ENCODE measurements around the gene MYO5A. TPM values are rescaled to one million over a fixed set of nuclear protein-coding genes. Genes with fewer than 3 reads are reported as not detected.

The MYO5A gene
- total and polyA plus RNA-seq, 9 donors: 3.8 to 26.5 (median 15.1) TPM

- Histone ChIP-seq H3K36me3 (no peaks in the 10 kb centered on the region), H3K4me3 (no peak overlapping the region), H3K27ac (no peak overlapping the region), H3K27me3 (no peaks in the 10 kb centered on the region), H3K4me1 (ENCODE audit: insufficient read depth) (no peaks in the 10 kb centered on the region), H3K9me3 (no peaks in the 10 kb centered on the region)
- WGBS, 3 donors: 78 to 84% (median 81%) methylated on average over 4 of the region's 4 CpGs
- no peak for DNase-seq
- TF ChIP-seq EP300 (IDR thresholded peaks at IDR 0.05): no peak
- no peak for TF ChIP-seq POLR2A (IDR thresholded peaks at IDR 0.05)
- no peak for TF ChIP-seq CTCF (IDR thresholded peaks at IDR 0.05)
- intact Hi-C loops (cut with DNase I): no loop called here
These were observed 192.2 kb downstream of the MYO5A start for GRCh38 chr15:52336529-52336928.

- 84 to 92% (median 87%) methylated on average over 3 of the region's 3 CpGs for WGBS, 3 donors
- Histone ChIP-seq H3K27ac (no peak overlapping the region), H3K4me1 (ENCODE audit: insufficient read depth) (no peaks in the 10 kb centered on the region), H3K27me3 (no peaks in the 10 kb centered on the region), H3K4me3 (no peak overlapping the region), H3K9me3 (no peaks in the 10 kb centered on the region), H3K36me3 (no peaks in the 10 kb centered on the region)
- DNase-seq: no peak
- intact Hi-C loops (cut with DNase I): no loop called here
- TF ChIP-seq EP300 (IDR thresholded peaks at IDR 0.05) (no peak), POLR2A (IDR thresholded peaks at IDR 0.05) (no peak), CTCF (IDR thresholded peaks at IDR 0.05) (no peak)
These were observed 194.1 kb downstream of the MYO5A start for GRCh38 chr15:52334491-52335160.

- Histone ChIP-seq H3K36me3 (no peaks in the 10 kb centered on the region), H3K4me3 (no peak overlapping the region), H3K27me3 (no peaks in the 10 kb centered on the region), H3K9me3 (no peaks in the 10 kb centered on the region), H3K4me1 (ENCODE audit: insufficient read depth) (no peaks in the 10 kb centered on the region), H3K27ac (no peak overlapping the region)
- WGBS, 3 donors: 64 to 75% (median 66%) methylated on average over 6 of the region's 6 CpGs
- TF ChIP-seq EP300 (IDR thresholded peaks at IDR 0.05) (no peak), CTCF (IDR thresholded peaks at IDR 0.05) (no peak)
- intact Hi-C loops (cut with DNase I): no loop called here
- DNase-seq: no peak
These were observed 197.0 kb downstream of the MYO5A start for GRCh38 chr15:52331490-52332240.

- H3K36me3 ChIP-seq: no peaks in the 10 kb centered on the region
- no peak overlapping the region for H3K4me3 ChIP-seq
- TF ChIP-seq POLR2A (IDR thresholded peaks at IDR 0.05): no peak
- TF ChIP-seq EP300 (IDR thresholded peaks at IDR 0.05): no peak
- TF ChIP-seq CTCF (IDR thresholded peaks at IDR 0.05): no peak
- no peaks in the 10 kb centered on the region for H3K9me3 ChIP-seq
- no peak for DNase-seq
- H3K27me3 ChIP-seq: no peaks in the 10 kb centered on the region
- no peaks in the 10 kb centered on the region for H3K4me1 ChIP-seq (ENCODE audit: insufficient read depth)
- intact Hi-C loops (cut with DNase I): no loop called here
- H3K27ac ChIP-seq: no peak overlapping the region
- WGBS, 3 donors: 89 to 97% (median 96%) methylated on average over 1 of the region's 1 CpG
These were observed 198.7 kb downstream of the MYO5A start for GRCh38 chr15:52329987-52330386.
